Measurements from ENCODE around the gene PKP3. TPM values are rescaled to one million over a fixed set of nuclear protein-coding genes. Genes with fewer than 3 reads are reported as not detected.

PKP3 gene
- total and polyA plus RNA-seq, 8 donors, result 11.0 to 48.6 (median 13.9) TPM

- Histone ChIP-seq H3K36me3 (peaks cover 0 to 34% of the 10 kb centered on the region in 2 donors), H3K9me3 (no peaks in the 10 kb centered on the region), H3K4me1 (peaks cover 21 to 37% of the 10 kb centered on the region in 2 donors), H3K4me3 (no peak overlapping the region), H3K27ac (no peak overlapping the region), H3K27me3 (no peaks in the 10 kb centered on the region)
- no peak for ATAC-seq
- TF ChIP-seq CTCF (IDR thresholded peaks at IDR 0.05), result no peak
- peak in 1 of 4 donors; percentile 60 for DNase-seq
- intact Hi-C loops (cut with DNase I), result no loop called here
Measured at GRCh38 chr11:452916-453527, 59.0 kb downstream of the PKP3 start.

- H3K27ac ChIP-seq, result no peak overlapping the region
- H3K4me3 ChIP-seq, result no peak overlapping the region
- intact Hi-C loops (cut with DNase I), result no loop called here
- DNase-seq, result peak in 1 of 4 donors; percentile 63
- H3K9me3 ChIP-seq, result no peaks in the 10 kb centered on the region
- no peak for TF ChIP-seq CTCF (IDR thresholded peaks at IDR 0.05)
- H3K36me3 ChIP-seq, result peaks cover 0 to 34% of the 10 kb centered on the region in 2 donors
- no peaks in the 10 kb centered on the region for H3K27me3 ChIP-seq
- ATAC-seq, result no peak
- H3K4me1 ChIP-seq, result peaks cover 18 to 33% of the 10 kb centered on the region in 2 donors
Measured at GRCh38 chr11:453564-453963, 59.6 kb downstream of the PKP3 start.

- peaks cover 0 to 34% of the 10 kb centered on the region in 2 donors for H3K36me3 ChIP-seq
- H3K9me3 ChIP-seq, result no peaks in the 10 kb centered on the region
- peaks cover 15 to 28% of the 10 kb centered on the region in 2 donors for H3K4me1 ChIP-seq
- TF ChIP-seq CTCF (IDR thresholded peaks at IDR 0.05), result no peak
- no peak overlapping the region for H3K4me3 ChIP-seq
- no peak overlapping the region for H3K27ac ChIP-seq
- no peaks in the 10 kb centered on the region for H3K27me3 ChIP-seq
- peak in 1 of 4 donors; percentile 48 for DNase-seq
- intact Hi-C loops (cut with DNase I), result no loop called here
- ATAC-seq, result no peak
Measured at GRCh38 chr11:454043-454442, 60.0 kb downstream of the PKP3 start.

Other genes with a start within 250 kb of the PKP3 start
- gene SCGB1C1, start 201.1 kb upstream of the PKP3 start, total RNA-seq, result not detected
- gene SCGB1C1, start 201.1 kb upstream of the PKP3 start, polyA plus RNA-seq (ENCODE audit: insufficient read length in 6 of 6), result not detected
- gene BET1L, start 186.8 kb upstream of the PKP3 start, total RNA-seq, result 10 to 100 TPM; 46.0 to 53.6 TPM
- gene BET1L, start 186.8 kb upstream of the PKP3 start, polyA plus RNA-seq (ENCODE audit: insufficient read length in 6 of 6), result 10 to 100 TPM; 36.1 to 50.7 (median 40.5) TPM
- gene RIC8A, start 186.5 kb upstream of the PKP3 start, total RNA-seq, result 100 to 1,000 TPM; 100 to 117 TPM
- gene RIC8A, start 186.5 kb upstream of the PKP3 start, polyA plus RNA-seq (ENCODE audit: insufficient read length in 6 of 6), result 10 to 100 TPM; 74.4 to 85.1 (median 76.6) TPM
- 10 to 100 TPM; 13.5 to 15.1 TPM for gene SIRT3, start 157.9 kb upstream of the PKP3 start, total RNA-seq
- gene SIRT3, start 157.9 kb upstream of the PKP3 start, polyA plus RNA-seq (ENCODE audit: insufficient read length in 6 of 6), result 10 to 100 TPM; 28.6 to 36.6 (median 29.8) TPM
- gene PSMD13, start 157.2 kb upstream of the PKP3 start, total RNA-seq, result 100 to 1,000 TPM in 1 of 2 donors, 10 to 100 TPM in 1; 78.0 to 131 TPM
- gene PSMD13, start 157.2 kb upstream of the PKP3 start, polyA plus RNA-seq (ENCODE audit: insufficient read length in 6 of 6), result 100 to 1,000 TPM; 132 to 157 (median 151) TPM
- gene NLRP6, start 115.8 kb upstream of the PKP3 start, total RNA-seq, result 1 to 10 TPM in 1 of 2 donors, under 1 TPM in 1; 0.26 to 1.5 TPM
- gene NLRP6, start 115.8 kb upstream of the PKP3 start, polyA plus RNA-seq (ENCODE audit: insufficient read length in 6 of 6), result under 1 TPM in 2 of 6 donors, not detected in 4; 0.06 to 0.08 TPM
- 10 to 100 TPM; 47.7 to 75.3 TPM for gene PGGHG, start 105.1 kb upstream of the PKP3 start, total RNA-seq
- gene PGGHG, start 105.1 kb upstream of the PKP3 start, polyA plus RNA-seq (ENCODE audit: insufficient read length in 6 of 6), result 10 to 100 TPM; 14.2 to 22.9 (median 19.5) TPM
- not detected for gene IFITM5, start 94.7 kb upstream of the PKP3 start, total RNA-seq
- under 1 TPM in 4 of 6 donors, not detected in 2; 0.18 to 0.91 (median 0.57) TPM for gene IFITM5, start 94.7 kb upstream of the PKP3 start, polyA plus RNA-seq (ENCODE audit: insufficient read length in 6 of 6)
- gene IFITM2, start 86.4 kb upstream of the PKP3 start, total RNA-seq, result 100 to 1,000 TPM; 398 to 886 TPM
- 100 to 1,000 TPM; 106 to 184 (median 152) TPM for gene IFITM2, start 86.4 kb upstream of the PKP3 start, polyA plus RNA-seq (ENCODE audit: insufficient read length in 6 of 6)
- gene IFITM1, start 80.2 kb upstream of the PKP3 start, total RNA-seq, result 100 to 1,000 TPM in 1 of 2 donors, 10 to 100 TPM in 1; 98.7 to 149 TPM
- 10 to 100 TPM in 5 of 6 donors, 1 to 10 TPM in 1; 6.3 to 20.1 (median 13.7) TPM for gene IFITM1, start 80.2 kb upstream of the PKP3 start, polyA plus RNA-seq (ENCODE audit: insufficient read length in 6 of 6)
- gene IFITM3, start 73.3 kb upstream of the PKP3 start, total RNA-seq, result 1,000 to 10,000 TPM in 1 of 2 donors, 100 to 1,000 TPM in 1; 724 to 1,115 TPM
- gene IFITM3, start 73.3 kb upstream of the PKP3 start, polyA plus RNA-seq (ENCODE audit: insufficient read length in 6 of 6), result 100 to 1,000 TPM; 269 to 498 (median 350) TPM
- gene B4GALNT4, start 24.7 kb upstream of the PKP3 start, total RNA-seq, result 1 to 10 TPM; 1.4 to 2.3 TPM
- 10 to 100 TPM; 47.9 to 78.7 (median 59.0) TPM for gene B4GALNT4, start 24.7 kb upstream of the PKP3 start, polyA plus RNA-seq (ENCODE audit: insufficient read length in 6 of 6)
- gene SIGIRR, start 20.8 kb downstream of the PKP3 start, total RNA-seq, result 10 to 100 TPM; 59.0 to 74.8 TPM
- 10 to 100 TPM; 24.2 to 43.7 (median 30.3) TPM for gene SIGIRR, start 20.8 kb downstream of the PKP3 start, polyA plus RNA-seq (ENCODE audit: insufficient read length in 6 of 6)
- 10 to 100 TPM; 20.2 to 28.0 TPM for gene ANO9, start 47.8 kb downstream of the PKP3 start, total RNA-seq
- gene ANO9, start 47.8 kb downstream of the PKP3 start, polyA plus RNA-seq (ENCODE audit: insufficient read length in 6 of 6), result 1 to 10 TPM; 4.0 to 9.5 (median 7.3) TPM
- gene PTDSS2, start 56.1 kb downstream of the PKP3 start, total RNA-seq, result 10 to 100 TPM; 25.6 to 27.9 TPM
- 10 to 100 TPM; 21.5 to 30.3 (median 24.8) TPM for gene PTDSS2, start 56.1 kb downstream of the PKP3 start, polyA plus RNA-seq (ENCODE audit: insufficient read length in 6 of 6)
- 100 to 1,000 TPM; 185 to 243 TPM for gene RNH1, start 113.0 kb downstream of the PKP3 start, total RNA-seq
- 100 to 1,000 TPM in 1 of 6 donors, 10 to 100 TPM in 5; 69.3 to 112 (median 88.3) TPM for gene RNH1, start 113.0 kb downstream of the PKP3 start, polyA plus RNA-seq (ENCODE audit: insufficient read length in 6 of 6)
- 10 to 100 TPM; 43.2 to 52.4 TPM for gene HRAS, start 141.4 kb downstream of the PKP3 start, total RNA-seq
- gene HRAS, start 141.4 kb downstream of the PKP3 start, polyA plus RNA-seq (ENCODE audit: insufficient read length in 6 of 6), result 10 to 100 TPM; 32.4 to 40.6 (median 37.1) TPM
- gene LRRC56, start 143.3 kb downstream of the PKP3 start, total RNA-seq, result 1 to 10 TPM; 1.8 to 3.1 TPM
- 1 to 10 TPM; 2.1 to 4.7 (median 2.9) TPM for gene LRRC56, start 143.3 kb downstream of the PKP3 start, polyA plus RNA-seq (ENCODE audit: insufficient read length in 6 of 6)
- 1 to 10 TPM; 4.1 to 4.5 TPM for gene LMNTD2, start 166.5 kb downstream of the PKP3 start, total RNA-seq
- gene LMNTD2, start 166.5 kb downstream of the PKP3 start, polyA plus RNA-seq (ENCODE audit: insufficient read length in 6 of 6), result 1 to 10 TPM; 1.6 to 5.2 (median 2.5) TPM
- 10 to 100 TPM; 42.1 to 57.2 TPM for gene RASSF7, start 166.8 kb downstream of the PKP3 start, total RNA-seq
- 10 to 100 TPM; 17.6 to 31.1 (median 26.3) TPM for gene RASSF7, start 166.8 kb downstream of the PKP3 start, polyA plus RNA-seq (ENCODE audit: insufficient read length in 6 of 6)
- 10 to 100 TPM; 23.9 to 32.7 TPM for gene PHRF1, start 182.3 kb downstream of the PKP3 start, total RNA-seq
- 10 to 100 TPM; 18.6 to 29.5 (median 23.5) TPM for gene PHRF1, start 182.3 kb downstream of the PKP3 start, polyA plus RNA-seq (ENCODE audit: insufficient read length in 6 of 6)
- 10 to 100 TPM; 38.8 to 50.4 TPM for gene IRF7, start 221.7 kb downstream of the PKP3 start, total RNA-seq
- gene IRF7, start 221.7 kb downstream of the PKP3 start, polyA plus RNA-seq (ENCODE audit: insufficient read length in 6 of 6), result 10 to 100 TPM in 5 of 6 donors, 1 to 10 TPM in 1; 9.8 to 14.7 (median 12.8) TPM
- gene CDHR5, start 230.7 kb downstream of the PKP3 start, total RNA-seq, result not detected
- under 1 TPM; 0.46 to 0.77 (median 0.69) TPM for gene CDHR5, start 230.7 kb downstream of the PKP3 start, polyA plus RNA-seq (ENCODE audit: insufficient read length in 6 of 6)
- not detected for gene SCT, start 233.0 kb downstream of the PKP3 start, total RNA-seq
- gene SCT, start 233.0 kb downstream of the PKP3 start, polyA plus RNA-seq (ENCODE audit: insufficient read length in 6 of 6), result 1 to 10 TPM; 1.6 to 3.0 (median 2.5) TPM
- under 1 TPM; 0.29 to 0.52 TPM for gene DRD4, start 243.1 kb downstream of the PKP3 start, total RNA-seq
- gene DRD4, start 243.1 kb downstream of the PKP3 start, polyA plus RNA-seq (ENCODE audit: insufficient read length in 6 of 6), result 1 to 10 TPM in 2 of 6 donors, under 1 TPM in 4; 0.51 to 1.0 (median 0.82) TPM